H9 (cell line): ENCODE results near the gene AP1G2. TPM values are rescaled to one million over a fixed set of nuclear protein-coding genes. Genes with fewer than 3 reads are reported as not detected.

Experiments
- DNase-seq: peaks from one replicate; pipeline ENCODE4 v3.0.0-alpha.2; 2017
- H2AFZ ChIP-seq: one replicate; pipeline ENCODE4 v1.6.1; 2013; ENCODE audit warnings: mild to moderate bottlenecking, low read length, control low read depth, moderate library complexity
- H2AK5ac ChIP-seq: 2 replicates; pipeline ENCODE4 v1.6.1; 2013; ENCODE audit warnings: low read length, control low read depth, mixed read lengths; ENCODE audit not compliant: insufficient read length
- H2BK120ac ChIP-seq: one replicate; pipeline ENCODE4 v1.6.1; 2013; ENCODE audit warnings: low read depth, mild to moderate bottlenecking, low read length, control low read depth, inconsistent platforms; ENCODE audit not compliant: poor library complexity, severe bottlenecking
- H2BK12ac ChIP-seq: 2 replicates; pipeline ENCODE4 v1.6.1; 2013; ENCODE audit warnings: low read length, control low read depth, mixed read lengths, low read depth; ENCODE audit not compliant: insufficient read length
- H2BK15ac ChIP-seq: 2 replicates; pipeline ENCODE4 v1.6.1; 2013; ENCODE audit warnings: low read depth, low read length, control low read depth
- H2BK20ac ChIP-seq: one replicate; pipeline ENCODE4 v1.6.1; 2013; ENCODE audit warnings: low read depth, mild to moderate bottlenecking, low read length, control low read depth, inconsistent platforms; ENCODE audit not compliant: poor library complexity, severe bottlenecking
- H2BK5ac ChIP-seq: 2 replicates; pipeline ENCODE4 v1.6.1; 2013; ENCODE audit warnings: low read length, control low read depth, mixed read lengths; ENCODE audit not compliant: insufficient read length
- H3K14ac ChIP-seq: 2 replicates; pipeline ENCODE4 v1.6.1; 2013; ENCODE audit warnings: low read length, control low read depth; ENCODE audit not compliant: insufficient read depth
- H3K18ac ChIP-seq: 2 replicates; pipeline ENCODE4 v1.6.1; 2013; ENCODE audit warnings: low read depth, mild to moderate bottlenecking, mixed read lengths, low read length, control low read depth; ENCODE audit not compliant: insufficient read length
- H3K23ac ChIP-seq: 2 replicates; pipeline ENCODE4 v1.6.1; 2013; ENCODE audit warnings: low read length, control low read depth, mixed read lengths, low read depth; ENCODE audit not compliant: insufficient read length
- H3K23me2 ChIP-seq: 2 replicates; pipeline ENCODE4 v1.6.1; 2013; ENCODE audit warnings: low read depth, mild to moderate bottlenecking, mixed read lengths, low read length, control low read depth; ENCODE audit not compliant: insufficient read length, poor library complexity, severe bottlenecking
- H3K27ac ChIP-seq: 2 replicates; pipeline ENCODE4 v1.5.1; 2013; ENCODE audit warnings: low read length, control low read depth, mixed read lengths, low read depth; ENCODE audit not compliant: insufficient read length
- H3K27me3 ChIP-seq: 2 replicates; pipeline ENCODE4 v1.6.1; 2013; ENCODE audit warnings: low read length, control low read depth, inconsistent platforms; ENCODE audit not compliant: insufficient read depth
- H3K4ac ChIP-seq: 2 replicates; pipeline ENCODE4 v1.6.1; 2013; ENCODE audit warnings: low read depth, mild to moderate bottlenecking, control low read depth, inconsistent platforms, low read length, moderate library complexity
- H3K4me1 ChIP-seq: 2 replicates; pipeline ENCODE4 v1.6.1; 2013; ENCODE audit warnings: low read length, control low read depth, inconsistent platforms; ENCODE audit not compliant: insufficient read depth
- H3K4me2 ChIP-seq: 2 replicates; pipeline ENCODE4 v1.6.1; 2013; ENCODE audit warnings: low read length, control low read depth, mixed read lengths; ENCODE audit not compliant: insufficient read length, insufficient read depth
- H3K56ac ChIP-seq: 2 replicates; pipeline ENCODE4 v1.6.1; 2013; ENCODE audit warnings: low read depth, mild to moderate bottlenecking, mixed read lengths, low read length, control low read depth; ENCODE audit not compliant: insufficient read length
- H3K79me1 ChIP-seq: 2 replicates; pipeline ENCODE4 v1.6.1; 2013; ENCODE audit warnings: low read depth, mild to moderate bottlenecking, moderate library complexity, low read length, control low read depth, inconsistent platforms; ENCODE audit not compliant: insufficient read depth, poor library complexity, severe bottlenecking
- H3K79me2 ChIP-seq: 2 replicates; pipeline ENCODE4 v1.6.1; 2013; ENCODE audit warnings: low read length, control low read depth, inconsistent platforms; ENCODE audit not compliant: insufficient read depth
- H3K9ac ChIP-seq: 2 replicates; pipeline ENCODE4 v1.6.1; 2013; ENCODE audit warnings: low read length, control low read depth, mixed read lengths; ENCODE audit not compliant: insufficient read length; ENCODE audit errors: extremely low read depth
- H3K9me3 ChIP-seq: one replicate; pipeline ENCODE4 v1.6.1; 2013; ENCODE audit warnings: low read depth, low read length, inconsistent platforms; ENCODE audit not compliant: control insufficient read depth
- H3T11ph ChIP-seq: one replicate; pipeline ENCODE4 v1.6.1; 2013; ENCODE audit warnings: mild to moderate bottlenecking, low read length, control low read depth, inconsistent platforms
- H4K20me1 ChIP-seq: one replicate; pipeline ENCODE4 v1.6.1; 2013; ENCODE audit not compliant: control insufficient read depth, insufficient read length, insufficient read depth
- H4K5ac ChIP-seq: 2 replicates; pipeline ENCODE4 v1.6.1; 2013; ENCODE audit warnings: low read depth, mild to moderate bottlenecking, mixed read lengths, low read length, control low read depth; ENCODE audit not compliant: insufficient read length
- H4K8ac ChIP-seq: replicated peaks from 2 replicates; pipeline ENCODE4 v1.6.1; 2013; ENCODE audit warnings: low read length, control low read depth, mixed read lengths, low read depth; ENCODE audit not compliant: insufficient read length
- H4K91ac ChIP-seq: 2 replicates; pipeline ENCODE4 v1.6.1; 2013; ENCODE audit warnings: low read depth, mild to moderate bottlenecking, moderate library complexity, mixed read lengths, low read length, control low read depth; ENCODE audit not compliant: insufficient read length
- H3K27ac Mint-ChIP-seq, 3 experiments: 2 replicates in 2 of 3; 3 replicates in 1 of 3; pipeline ENCODE4 v1.8.0; 2020 to 2021; ENCODE audit warnings: mixed read lengths in 3 of 3, mild to moderate bottlenecking in 1 of 3, moderate library complexity in 1 of 3
- H3K27me3 Mint-ChIP-seq: 2 replicates; pipeline ENCODE4 v1.8.0; 2021; ENCODE audit warnings: low read depth, mild to moderate bottlenecking, moderate library complexity, mixed read lengths
- H3K36me3 Mint-ChIP-seq, 3 experiments: 2 replicates in 2 of 3; 3 replicates in 1 of 3; pipeline ENCODE4 v1.8.0; 2020 to 2021; ENCODE audit warnings: low read depth in 3 of 3, mixed read lengths in 3 of 3; ENCODE audit not compliant: insufficient read depth in 1 of 3
- H3K4me1 Mint-ChIP-seq, 2 experiments: 2 replicates each; pipeline ENCODE4 v1.8.0; 2020; ENCODE audit warnings: mixed read lengths in 2 of 2
- H3K4me3 Mint-ChIP-seq, 2 experiments: 2 replicates in 1 of 2; 3 replicates in 1 of 2; pipeline ENCODE4 v1.8.0; 2020 to 2021; ENCODE audit warnings: mild to moderate bottlenecking in 2 of 2, mixed read lengths in 2 of 2, moderate library complexity in 1 of 2
- H3K9me3 Mint-ChIP-seq, 2 experiments: 2 replicates in 1 of 2; 3 replicates in 1 of 2; pipeline ENCODE4 v1.8.0; 2020; ENCODE audit warnings: mild to moderate bottlenecking in 2 of 2, mixed read lengths in 2 of 2, moderate library complexity in 1 of 2
- CTCF ChIP-seq: fragments of 200-600 bp; sonication (generic); conservative IDR thresholded peaks from 3 replicates; pipeline ENCODE4 v1.8.0; 2021; ENCODE audit warnings: antibody characterized with exemption, mild to moderate bottlenecking
- WGBS: extraction: QIAGEN DNeasy Blood & Tissue Kit; methylation state at CpG from one replicate; pipeline ENCODE4 v1.1.7; 2013; ENCODE audit warnings: missing lambda C conversion rate, low lambda C conversion rate, mixed read lengths; ENCODE audit not compliant: insufficient read length; ENCODE audit errors: extremely low coverage; 5-methylcytosine and 5-hydroxymethylcytosine counted together
- total RNA-seq: library from RNA; stranded (reverse); gene quantifications from 2 replicates; pipeline ENCODE4 v1.2.1, GENCODE V29; 2021

Gene AP1G2
- total RNA-seq, 1 experiment from 2014 or later, result 107 TPM

GRCh38 chr14:23538785-23539184 lies 28.8 kb downstream of the AP1G2 start:
- H2AFZ ChIP-seq, result no peak overlapping the region
- H3K4me1 ChIP-seq, result peaks cover 21% of the 10 kb centered on the region; the same call in 1 of the 2 replicates
- peak overlapping the region; percentile 21 for H3T11ph ChIP-seq
- peaks cover 57 to 59% of the 10 kb centered on the region in 2 experiments for H3K4me1 Mint-ChIP-seq
- H3K4ac ChIP-seq, result peak overlapping the region; percentile 70
- peak overlapping the region; percentile 89 for H3K4me2 ChIP-seq
- H3K9ac ChIP-seq, result peak overlapping the region; percentile 50
- H2BK15ac ChIP-seq, result no peak overlapping the region
- H4K20me1 ChIP-seq, result no peaks in the 10 kb centered on the region
- H3K9me3 ChIP-seq, result no peaks in the 10 kb centered on the region
- H2BK120ac ChIP-seq, result no peak overlapping the region
- no peak overlapping the region for H3K23ac ChIP-seq
- H3K27me3 Mint-ChIP-seq, result no peaks in the 10 kb centered on the region
- peak overlapping the region; percentile 10 for H4K91ac ChIP-seq
- peak overlapping the region; percentile 58 for H3K18ac ChIP-seq
- peaks cover 22 to 40% (median 31%) of the 10 kb centered on the region in 3 experiments; a peak in 6 of 7 replicates for H3K36me3 Mint-ChIP-seq
- H3K14ac ChIP-seq, result peak overlapping the region; percentile 83; the same call in 1 of the 2 replicates
- peak overlapping the region; percentile 43 for H2AK5ac ChIP-seq
- peak; percentile 68 for DNase-seq
- H3K27ac ChIP-seq, result peak overlapping the region; percentile 96
- peaks cover 19% of the 10 kb centered on the region for H3K23me2 ChIP-seq
- H3K27me3 ChIP-seq, result no peaks in the 10 kb centered on the region
- WGBS, result no CpG with 5 or more reads among the region's 7 CpGs
- H4K8ac ChIP-seq, result no peak overlapping the region
- H4K5ac ChIP-seq, result peak overlapping the region; percentile 48
- H3K79me2 ChIP-seq, result no peaks in the 10 kb centered on the region; the same call in 1 of the 2 replicates
- H3K79me1 ChIP-seq, result no peaks in the 10 kb centered on the region
- peak overlapping the region; percentile 80 to 89 for H3K4me3 Mint-ChIP-seq
- H3K56ac ChIP-seq, result peak overlapping the region; percentile 57
- H3K27ac Mint-ChIP-seq, result peak overlapping the region; percentile 98 to 99 (median 99)
- H2BK20ac ChIP-seq, result peak overlapping the region; percentile 75
- H2BK5ac ChIP-seq, result peak overlapping the region; percentile 60
- no peaks in the 10 kb centered on the region; a peak in 1 of 5 replicates for H3K9me3 Mint-ChIP-seq
- no peak for TF ChIP-seq CTCF
- peak overlapping the region; percentile 74 for H2BK12ac ChIP-seq
